Measurements from ENCODE around the gene TACSTD2. TPM values are rescaled to one million over a fixed set of nuclear protein-coding genes. Genes with fewer than 3 reads are reported as not detected.
A peak's percentile ranks its signal among the peaks of the same experiment; 100 is the strongest.
"Not testable (repeated sequence)": the region's sequence is repeated elsewhere in the genome, so short reads cannot be mapped to it uniquely, and the experiment has no call there.

The TACSTD2 gene
- total and polyA plus RNA-seq, 4 donors: 0.11 to 0.47 (median 0.23) TPM

DNA sequence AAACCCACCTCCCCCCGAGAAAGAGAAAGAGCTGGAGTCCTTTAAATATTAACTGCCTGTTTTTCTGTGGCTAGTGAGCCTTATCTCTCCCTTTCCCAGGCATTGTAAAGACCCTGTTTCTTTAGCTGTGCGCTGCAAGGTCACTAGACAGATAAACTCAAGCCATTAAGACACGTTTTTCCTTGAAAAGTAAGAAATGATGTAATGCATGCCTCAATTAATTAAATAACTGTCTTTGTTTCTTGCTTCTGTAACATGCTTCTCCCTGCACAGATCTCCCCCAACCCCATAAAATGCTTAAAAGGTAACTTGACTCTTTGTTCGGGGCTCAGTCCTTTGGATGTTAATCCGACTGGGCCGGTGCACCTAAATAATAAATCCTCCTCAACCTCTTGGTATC lies 27.8 kb downstream of the TACSTD2 start:
- H3K36me3 ChIP-seq (ENCODE audit: control insufficient read depth, insufficient read depth, low read length); H3K9me3 ChIP-seq (ENCODE audit: control insufficient read depth, insufficient read depth, low read length); H3K27me3 ChIP-seq (ENCODE audit: control insufficient read depth, insufficient read depth, low read length); DNase-seq (ENCODE audit: low read depth in 4 of 6, low spot score in 6 of 6); H3K4me1 ChIP-seq (ENCODE audit: control insufficient read depth, insufficient read depth, low read length); H3K4me3 ChIP-seq (ENCODE audit: low read depth, low read length); H3K27ac ChIP-seq (ENCODE audit: low read depth, low read length): not testable (repeated sequence)
- 76% methylated on average over 3 of the region's 6 CpGs for WGBS (ENCODE audit: insufficient coverage)

GRCh38 chr1:58548371-58548770 lies 28.7 kb downstream of the TACSTD2 start:
- no CpG with 5 or more reads among the region's 2 CpGs for WGBS (ENCODE audit: insufficient coverage)
- H3K4me3 ChIP-seq (ENCODE audit: low read depth, low read length): no peak overlapping the region
- H3K9me3 ChIP-seq (ENCODE audit: control insufficient read depth, insufficient read depth, low read length): no peaks in the 10 kb centered on the region
- peaks cover 5% of the 10 kb centered on the region for H3K4me1 ChIP-seq (ENCODE audit: control insufficient read depth, insufficient read depth, low read length)
- no peak overlapping the region for H3K27ac ChIP-seq (ENCODE audit: low read depth, low read length)
- H3K27me3 ChIP-seq (ENCODE audit: control insufficient read depth, insufficient read depth, low read length): no peaks in the 10 kb centered on the region
- no peaks in the 10 kb centered on the region for H3K36me3 ChIP-seq (ENCODE audit: control insufficient read depth, insufficient read depth, low read length)
- no peak for DNase-seq (ENCODE audit: low read depth in 4 of 6, low spot score in 6 of 6)

DNA sequence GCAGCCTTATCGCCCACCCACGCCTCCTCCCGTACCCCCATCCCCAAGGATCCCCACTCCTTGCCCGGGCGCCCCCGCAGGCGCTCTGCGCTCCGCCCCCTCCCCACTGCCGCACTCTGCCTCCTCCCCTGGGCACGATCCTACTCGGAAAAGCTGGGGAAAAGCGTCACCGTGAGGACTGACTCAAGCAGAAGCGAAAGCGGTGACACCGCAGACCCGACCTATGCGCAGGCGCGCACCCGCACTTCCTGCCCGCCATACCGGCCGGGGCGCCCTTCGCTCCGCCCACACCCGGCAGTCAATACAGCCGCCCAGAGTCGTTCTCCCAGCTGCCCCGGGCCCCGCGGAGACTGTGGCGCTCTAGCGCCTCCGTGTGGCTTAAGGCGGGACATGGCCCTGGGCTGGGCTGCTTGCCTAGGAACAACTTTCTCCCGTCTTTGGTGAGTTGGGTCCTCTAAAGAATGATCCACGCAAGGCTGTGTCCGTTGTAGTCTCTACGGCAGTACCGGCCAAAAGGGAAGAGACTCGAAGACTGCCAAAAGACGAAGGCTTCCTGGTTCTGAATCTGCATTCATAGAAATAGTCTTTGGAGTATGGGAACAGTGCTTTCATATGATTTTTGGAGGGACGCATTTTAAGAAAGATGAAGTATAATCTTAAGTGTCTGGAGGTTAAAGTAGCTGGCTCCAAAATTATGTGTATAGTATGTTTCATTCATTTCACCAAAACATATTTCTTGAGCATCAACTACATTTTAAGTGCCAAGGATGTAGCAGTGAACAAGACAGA lies 30.3 kb downstream of the TACSTD2 start, which contains the start of gene OMA1:
OMA1 (minus strand) TSS at position 207 of the 789 bp plus-strand sequence. CDS start 7,432 bp downstream, outside the sequence.
- Histone ChIP-seq H3K27me3 (ENCODE audit: control insufficient read depth, insufficient read depth, low read length) (no peaks in the 10 kb centered on the region), H3K4me1 (ENCODE audit: control insufficient read depth, insufficient read depth, low read length) (peaks cover 5% of the 10 kb centered on the region), H3K27ac (ENCODE audit: low read depth, low read length) (peak within 1 kb of the TSS; percentile 98), H3K9me3 (ENCODE audit: control insufficient read depth, insufficient read depth, low read length) (no peaks in the 10 kb centered on the region), H3K36me3 (ENCODE audit: control insufficient read depth, insufficient read depth, low read length) (no peaks in the 10 kb centered on the region), H3K4me3 (ENCODE audit: low read depth, low read length) (peak within 1 kb of the TSS; percentile 77)
- peak; percentile 86 to 98 (median 90) for DNase-seq (ENCODE audit: low read depth in 4 of 6, low spot score in 6 of 6)
- WGBS (ENCODE audit: insufficient coverage): under 1% methylated on average over 43 of the region's 46 CpGs

GRCh38 chr1:58545591-58546519 lies 31.2 kb downstream of the TACSTD2 start:
- Histone ChIP-seq H3K4me1 (ENCODE audit: control insufficient read depth, insufficient read depth, low read length) (peaks cover 5% of the 10 kb centered on the region), H3K4me3 (ENCODE audit: low read depth, low read length) (peak overlapping the region; percentile 77), H3K9me3 (ENCODE audit: control insufficient read depth, insufficient read depth, low read length) (no peaks in the 10 kb centered on the region), H3K36me3 (ENCODE audit: control insufficient read depth, insufficient read depth, low read length) (no peaks in the 10 kb centered on the region), H3K27ac (ENCODE audit: low read depth, low read length) (peak overlapping the region; percentile 98), H3K27me3 (ENCODE audit: control insufficient read depth, insufficient read depth, low read length) (no peaks in the 10 kb centered on the region)
- under 1% methylated on average over 35 of the region's 43 CpGs for WGBS (ENCODE audit: insufficient coverage)
- peak; percentile 32 to 87 (median 61) for DNase-seq (ENCODE audit: low read depth in 4 of 6, low spot score in 6 of 6)

DNA sequence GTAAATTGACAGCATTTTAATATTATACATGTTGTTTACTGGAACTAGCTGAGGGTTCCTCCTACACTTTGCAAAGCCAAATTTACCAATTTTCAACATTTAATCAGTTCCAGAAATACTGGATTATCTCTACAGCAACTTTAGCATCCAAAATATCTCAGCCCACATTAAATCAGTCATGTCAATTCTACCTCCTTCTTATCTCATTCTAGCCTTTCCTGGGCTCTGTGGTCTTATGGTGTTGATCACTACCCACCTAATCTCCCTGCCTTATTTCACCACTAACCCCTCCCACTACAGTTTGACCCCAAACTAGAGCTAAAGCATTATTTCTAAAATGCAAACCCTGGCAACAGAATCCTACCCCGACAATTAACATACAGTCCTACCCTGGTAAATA lies 33.8 kb downstream of the TACSTD2 start:
- H3K4me1 ChIP-seq (ENCODE audit: control insufficient read depth, insufficient read depth, low read length): peaks cover 5% of the 10 kb centered on the region
- no peaks in the 10 kb centered on the region for H3K36me3 ChIP-seq (ENCODE audit: control insufficient read depth, insufficient read depth, low read length)
- H3K27ac ChIP-seq (ENCODE audit: low read depth, low read length): no peak overlapping the region
- no peak for DNase-seq (ENCODE audit: low read depth in 4 of 6, low spot score in 6 of 6)
- no CpG with 5 or more reads among the region's 1 CpG for WGBS (ENCODE audit: insufficient coverage)
- no peaks in the 10 kb centered on the region for H3K27me3 ChIP-seq (ENCODE audit: control insufficient read depth, insufficient read depth, low read length)
- no peaks in the 10 kb centered on the region for H3K9me3 ChIP-seq (ENCODE audit: control insufficient read depth, insufficient read depth, low read length)
- no peak overlapping the region for H3K4me3 ChIP-seq (ENCODE audit: low read depth, low read length)

DNA sequence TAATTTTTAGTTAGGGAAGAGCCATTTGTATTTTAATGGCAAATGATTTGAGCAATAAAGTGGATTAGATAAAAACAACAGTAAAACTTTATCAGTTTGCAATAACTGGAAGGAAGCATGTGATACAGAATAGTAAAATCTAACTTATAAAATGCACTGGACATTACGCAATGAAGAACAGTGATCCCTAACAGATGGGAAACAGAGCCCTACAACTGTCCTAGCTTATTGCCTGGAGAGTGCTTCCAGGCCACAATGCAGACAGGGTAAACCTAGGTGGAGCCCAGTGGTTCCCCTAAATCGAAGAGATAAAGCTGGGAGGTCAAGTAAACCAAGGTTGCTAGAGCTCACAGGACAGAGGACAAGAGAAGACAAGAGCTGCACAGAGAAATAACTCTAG lies 37.5 kb downstream of the TACSTD2 start:
- 88% methylated on average over 1 of the region's 2 CpGs for WGBS (ENCODE audit: insufficient coverage)
- H3K27ac ChIP-seq (ENCODE audit: low read depth, low read length): no peak overlapping the region

DNA sequence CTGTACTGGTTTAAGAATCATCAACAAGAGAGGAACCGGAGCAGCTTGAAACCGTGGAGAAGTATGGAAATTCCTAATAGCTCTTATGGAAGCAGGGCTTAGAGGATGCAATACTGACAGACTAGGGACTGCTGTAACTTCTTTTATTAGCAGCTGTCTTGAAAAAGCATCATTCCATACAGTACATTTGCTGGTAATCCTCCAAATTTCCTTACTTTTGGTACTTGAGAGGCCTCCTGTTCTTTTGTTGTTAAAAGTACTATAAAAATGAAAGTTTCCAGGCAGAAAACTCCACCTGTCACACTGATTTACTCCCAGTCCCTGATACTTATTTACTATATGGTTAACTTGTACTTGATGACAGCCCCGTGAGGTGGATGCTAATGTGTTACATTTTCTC lies 38.2 kb downstream of the TACSTD2 start:
- H3K9me3 ChIP-seq (ENCODE audit: control insufficient read depth, insufficient read depth, low read length): no peaks in the 10 kb centered on the region
- H3K36me3 ChIP-seq (ENCODE audit: control insufficient read depth, insufficient read depth, low read length): no peaks in the 10 kb centered on the region
- no peaks in the 10 kb centered on the region for H3K4me1 ChIP-seq (ENCODE audit: control insufficient read depth, insufficient read depth, low read length)
- H3K27ac ChIP-seq (ENCODE audit: low read depth, low read length): no peak overlapping the region
- no peak for DNase-seq (ENCODE audit: low read depth in 4 of 6, low spot score in 6 of 6)
- no peaks in the 10 kb centered on the region for H3K27me3 ChIP-seq (ENCODE audit: control insufficient read depth, insufficient read depth, low read length)
- WGBS (ENCODE audit: insufficient coverage): no CpG with 5 or more reads among the region's 3 CpGs
- no peak overlapping the region for H3K4me3 ChIP-seq (ENCODE audit: low read depth, low read length)

More for the DNA sequence above, 37.5 kb downstream of the TACSTD2 start:
- Histone ChIP-seq H3K4me1 (ENCODE audit: control insufficient read depth, insufficient read depth, low read length) (peaks cover 1% of the 10 kb centered on the region), H3K9me3 (ENCODE audit: control insufficient read depth, insufficient read depth, low read length) (no peaks in the 10 kb centered on the region), H3K27me3 (ENCODE audit: control insufficient read depth, insufficient read depth, low read length) (no peaks in the 10 kb centered on the region), H3K36me3 (ENCODE audit: control insufficient read depth, insufficient read depth, low read length) (no peaks in the 10 kb centered on the region), H3K4me3 (ENCODE audit: low read depth, low read length) (no peak overlapping the region)
- DNase-seq (ENCODE audit: low read depth in 4 of 6, low spot score in 6 of 6): no peak

- not testable (repeated sequence) for DNase-seq (ENCODE audit: low read depth in 4 of 6, low spot score in 6 of 6); H3K36me3 ChIP-seq (ENCODE audit: control insufficient read depth, insufficient read depth, low read length); H3K27ac ChIP-seq (ENCODE audit: low read depth, low read length); H3K4me1 ChIP-seq (ENCODE audit: control insufficient read depth, insufficient read depth, low read length); H3K4me3 ChIP-seq (ENCODE audit: low read depth, low read length); H3K9me3 ChIP-seq (ENCODE audit: control insufficient read depth, insufficient read depth, low read length); H3K27me3 ChIP-seq (ENCODE audit: control insufficient read depth, insufficient read depth, low read length)
- no CpG with 5 or more reads among the region's 1 CpG for WGBS (ENCODE audit: insufficient coverage)
These were observed 45.2 kb downstream of the TACSTD2 start for GRCh38 chr1:58531842-58532241.

GRCh38 chr1:58529284-58529683 lies 47.8 kb downstream of the TACSTD2 start:
- Histone ChIP-seq H3K36me3 (ENCODE audit: control insufficient read depth, insufficient read depth, low read length) (no peaks in the 10 kb centered on the region), H3K27ac (ENCODE audit: low read depth, low read length) (no peak overlapping the region), H3K4me3 (ENCODE audit: low read depth, low read length) (no peak overlapping the region), H3K4me1 (ENCODE audit: control insufficient read depth, insufficient read depth, low read length) (no peaks in the 10 kb centered on the region), H3K27me3 (ENCODE audit: control insufficient read depth, insufficient read depth, low read length) (no peaks in the 10 kb centered on the region), H3K9me3 (ENCODE audit: control insufficient read depth, insufficient read depth, low read length) (no peaks in the 10 kb centered on the region)
- WGBS (ENCODE audit: insufficient coverage): no CpG with 5 or more reads among the region's 1 CpG
- DNase-seq (ENCODE audit: low read depth in 4 of 6, low spot score in 6 of 6): no peak

Data from spinal cord (tissue), 10 donors.